Keratinocyte (primary cell): ENCODE measurements around the gene ANKDD1B.

Experiments used
- CTCF ChIP-seq, 3 experiments: IDR thresholded peaks in 1 of 3; conservative IDR thresholded peaks in 1 of 3; optimal IDR thresholded peaks in 1 of 3; 2 replicates in 2 of 3; 3 replicates in 1 of 3; pipeline versions ENCODE3 to v1.5.1; 2011; ENCODE audit warnings: low read length in 3 of 3, mild to moderate bottlenecking in 3 of 3, moderate library complexity in 2 of 3, control low read depth in 1 of 3, inconsistent platforms in 1 of 3; ENCODE audit not compliant: insufficient read depth in 2 of 3; ENCODE audit errors: extremely low read depth in 1 of 3
- EZH2 ChIP-seq: IDR thresholded peaks from one replicate; pipeline ENCODE4 v1.6.1; 2012; ENCODE audit warnings: inconsistent platforms, mild to moderate bottlenecking, low read length, moderate library complexity

DNA sequence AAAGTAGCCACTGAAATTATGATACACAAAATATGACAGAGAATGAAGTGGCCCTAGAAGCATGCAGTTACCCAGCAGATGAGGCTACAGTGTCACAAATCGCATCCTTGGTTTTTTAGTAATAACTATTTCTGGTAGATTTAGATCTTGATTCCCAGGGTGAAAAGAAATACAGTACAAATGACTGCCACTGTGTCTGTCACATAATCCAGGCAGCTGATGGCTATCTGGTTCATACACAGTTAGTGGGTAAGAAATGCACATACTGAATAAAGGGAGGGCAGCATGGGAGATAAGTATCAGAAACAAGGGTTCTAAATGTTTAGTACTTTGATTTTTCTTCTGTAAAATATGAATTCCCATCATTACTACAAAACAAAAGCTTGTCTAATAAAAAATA is 64.5 kb downstream of the ANKDD1B start:
- TF ChIP-seq CTCF (optimal IDR thresholded peaks at IDR 0.05 in 1 of 3, IDR thresholded peaks at IDR 0.05 in 1 of 3, conservative IDR thresholded peaks at IDR 0.05 in 1 of 3; ENCODE audit: extremely low read depth in 1 of 3, insufficient read depth in 2 of 3, low read length in 3 of 3) (no peak), EZH2 (no peak)
